NCI-H2196 treated with DMSO at 0.1 percent for 48 hours (cell line): ENCODE results near the gene ST6GALNAC3.
"Not testable (repeated sequence)": the region's sequence is repeated elsewhere in the genome, so short reads cannot be mapped to it uniquely, and the experiment has no call there.

Experiments used
- DNase-seq: peaks from one replicate; lab custom pipeline; 2025; ENCODE audit not compliant: unreplicated experiment; lab: John Stamatoyannopoulos, UW

ST6GALNAC3 gene

GRCh38 chr1:76239470-76239918, 164.9 kb downstream of the ST6GALNAC3 start:
- DNase-seq = no peak

GRCh38 chr1:76240316-76240715, 165.8 kb downstream of the ST6GALNAC3 start:
- no peak for DNase-seq

DNA sequence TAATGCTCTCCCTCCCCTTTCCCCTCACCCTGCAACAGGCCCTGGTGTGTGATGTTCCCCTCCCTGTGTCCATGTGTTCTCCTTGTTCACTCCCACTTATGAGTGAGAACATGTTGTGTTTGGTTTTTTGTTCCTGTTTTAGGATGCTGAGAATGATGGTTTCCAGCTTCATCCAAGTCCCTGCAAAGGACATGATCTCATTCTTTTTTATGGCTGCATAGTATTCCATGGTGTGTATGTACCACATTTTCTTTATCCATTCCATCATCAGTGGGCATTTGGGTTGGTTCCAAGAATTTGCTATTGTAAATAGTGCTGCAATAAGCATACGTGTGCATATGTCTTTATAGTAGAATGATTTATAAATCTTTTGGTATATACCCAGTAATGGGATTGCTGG, 168.0 kb downstream of the ST6GALNAC3 start:
- DNase-seq = not testable (repeated sequence)

DNA sequence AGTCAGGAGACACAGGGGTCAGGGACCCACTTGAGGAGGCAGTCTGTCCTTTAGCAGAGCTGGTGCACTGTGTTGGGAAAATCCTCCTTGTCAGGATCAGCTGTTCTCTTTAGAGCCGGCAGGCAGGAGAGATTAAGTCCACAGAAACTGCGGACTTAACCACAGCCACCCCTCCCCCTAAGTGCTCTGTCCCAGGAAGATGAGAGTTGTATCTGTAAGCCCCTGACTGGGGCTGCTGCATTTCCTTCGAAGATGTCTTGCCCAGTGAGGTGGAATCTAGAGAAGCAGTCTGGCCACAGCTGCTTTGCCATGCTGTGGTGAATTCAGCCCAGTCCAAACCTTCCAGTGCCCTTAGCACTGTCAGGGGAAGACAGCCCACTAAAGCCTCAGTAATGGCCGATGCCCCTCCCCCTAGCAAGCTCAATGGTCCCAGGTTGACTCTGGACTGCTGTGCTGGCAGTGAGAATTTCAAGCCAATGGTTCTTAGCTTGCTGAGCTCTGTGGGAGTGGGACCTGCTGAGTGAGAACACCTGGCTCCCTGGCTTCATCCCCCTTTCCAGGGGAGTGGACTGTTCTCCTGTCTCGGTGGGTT, 172.8 kb downstream of the ST6GALNAC3 start:
- no peak for DNase-seq

DNA sequence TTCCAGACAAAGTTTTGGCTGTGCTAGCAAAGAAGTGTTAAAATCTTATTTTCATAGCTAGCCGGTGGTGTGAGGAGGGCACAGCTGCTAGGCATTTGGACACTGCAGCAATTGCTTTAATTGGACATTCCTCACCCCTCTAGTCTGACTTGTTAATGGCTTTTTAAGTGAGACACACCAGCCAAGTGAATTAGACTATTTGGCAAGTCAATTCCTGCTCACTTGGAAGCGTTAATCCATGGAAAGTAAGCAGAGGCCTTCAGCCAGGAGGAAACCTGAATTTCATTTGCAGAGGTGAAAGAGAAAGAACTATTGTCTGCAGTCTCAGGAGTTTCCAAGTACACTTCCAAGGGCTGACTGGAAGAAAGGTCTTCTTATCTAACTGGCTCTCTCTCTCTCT, 175.7 kb downstream of the ST6GALNAC3 start:
- DNase-seq = no peak

DNA sequence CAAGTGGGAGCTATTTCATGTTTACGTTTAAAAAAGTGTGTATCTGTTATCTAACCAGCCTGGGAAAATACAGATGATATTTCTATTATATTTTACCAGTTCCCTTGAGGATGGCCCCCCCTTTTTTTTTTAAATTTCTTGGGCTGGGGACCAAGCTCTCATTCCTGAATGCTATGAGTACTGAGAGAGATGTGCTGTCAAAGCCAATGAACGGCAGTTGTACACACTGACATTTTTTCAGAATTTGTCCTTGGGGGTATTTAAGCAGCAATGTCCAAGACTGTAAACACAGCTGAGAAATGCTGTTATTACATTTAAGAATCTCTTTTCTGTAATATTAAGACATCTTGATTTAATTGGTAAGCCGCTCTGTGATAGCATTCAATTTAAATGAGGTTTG, 177.9 kb downstream of the ST6GALNAC3 start:
- no peak for DNase-seq

DNA sequence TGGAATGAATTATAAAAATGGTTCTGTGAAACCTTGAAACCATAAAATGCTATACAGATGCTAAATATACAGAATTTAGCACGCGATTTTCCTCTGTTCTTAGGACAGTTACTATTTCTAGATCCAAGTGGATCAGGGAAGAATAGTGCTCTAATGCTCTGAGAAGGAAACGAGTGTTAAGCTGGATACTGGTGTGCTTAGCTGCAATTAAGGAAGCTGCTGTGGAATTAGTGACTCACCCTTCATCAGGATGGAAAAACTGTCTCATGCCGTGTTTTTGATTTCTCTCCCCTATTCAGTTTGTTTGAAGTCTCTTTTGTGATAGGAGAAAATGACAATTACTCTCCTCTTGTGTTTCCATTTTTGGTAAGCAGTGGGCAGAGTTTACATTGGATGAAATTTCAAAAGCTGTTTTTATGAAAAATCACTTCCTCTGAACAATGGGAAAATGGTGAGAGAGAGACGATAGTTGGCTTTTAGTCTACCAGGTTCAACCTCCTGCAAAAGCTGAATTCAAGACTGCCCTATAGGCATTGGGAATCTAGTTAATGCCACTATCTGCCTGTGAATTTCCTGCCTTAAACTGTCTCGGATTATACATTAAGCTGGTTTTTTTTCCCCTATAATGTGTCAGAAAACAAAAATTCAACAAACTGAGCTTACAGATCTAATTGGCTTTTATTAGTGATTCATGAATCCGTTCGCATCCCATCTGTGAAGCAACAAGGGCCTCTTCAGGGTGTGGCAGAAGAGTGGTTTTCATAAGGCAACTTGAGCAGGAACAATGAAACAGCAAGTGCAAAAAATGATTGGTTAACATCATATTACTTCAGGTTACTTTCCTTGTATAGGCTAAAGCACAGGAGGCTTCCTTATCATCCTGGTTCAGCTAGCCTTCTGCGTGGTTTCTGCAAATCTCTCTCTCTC, 179.8 kb downstream of the ST6GALNAC3 start:
- DNase-seq = no peak

DNA sequence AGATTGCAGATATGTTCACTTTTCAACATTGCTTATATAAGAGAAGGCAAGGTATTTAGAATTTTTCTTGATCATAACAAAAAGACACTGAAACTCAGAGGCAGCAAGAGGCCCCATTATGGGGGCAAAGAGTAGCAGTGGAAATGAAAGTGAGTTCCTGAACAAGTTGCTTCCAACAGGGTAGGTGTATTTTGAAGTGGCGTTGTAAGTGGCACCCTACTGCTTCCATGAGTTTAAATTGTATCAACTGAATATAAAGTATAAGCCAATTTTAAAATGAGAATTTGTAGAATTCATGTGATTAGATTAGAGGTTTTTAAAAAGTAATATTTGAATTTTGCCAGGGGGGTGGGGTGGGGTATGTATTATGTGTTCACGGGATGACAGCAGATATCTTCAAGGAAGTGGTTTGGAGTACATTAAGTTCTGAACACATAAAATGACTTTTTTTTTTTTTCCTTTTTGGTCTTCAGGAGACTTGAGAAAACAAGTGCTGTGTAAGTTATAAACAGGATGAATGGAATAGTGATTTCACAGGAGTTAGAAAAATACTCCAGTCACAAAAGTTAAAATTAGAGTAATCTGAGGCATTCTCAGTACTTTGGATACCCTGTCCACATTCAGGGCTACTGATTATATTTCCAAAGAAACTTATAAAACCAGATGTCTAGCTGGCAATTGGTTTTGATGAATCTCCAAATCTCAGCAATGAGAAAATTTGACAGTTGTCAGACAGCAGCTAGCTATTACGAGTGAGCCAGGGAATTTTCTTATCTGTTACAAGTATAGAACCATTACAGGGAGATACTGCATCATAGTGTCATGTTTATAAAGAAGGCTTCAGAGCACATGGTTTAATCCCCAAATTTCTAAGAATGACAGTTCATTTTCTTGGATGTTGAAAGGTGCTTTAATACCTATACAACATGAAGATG, 182.0 kb downstream of the ST6GALNAC3 start:
- DNase-seq = no peak

- DNase-seq = no peak
These were observed 183.3 kb downstream of the ST6GALNAC3 start for GRCh38 chr1:76257823-76258222.

GRCh38 chr1:76259270-76259669, 184.7 kb downstream of the ST6GALNAC3 start:
- DNase-seq = no peak

DNA sequence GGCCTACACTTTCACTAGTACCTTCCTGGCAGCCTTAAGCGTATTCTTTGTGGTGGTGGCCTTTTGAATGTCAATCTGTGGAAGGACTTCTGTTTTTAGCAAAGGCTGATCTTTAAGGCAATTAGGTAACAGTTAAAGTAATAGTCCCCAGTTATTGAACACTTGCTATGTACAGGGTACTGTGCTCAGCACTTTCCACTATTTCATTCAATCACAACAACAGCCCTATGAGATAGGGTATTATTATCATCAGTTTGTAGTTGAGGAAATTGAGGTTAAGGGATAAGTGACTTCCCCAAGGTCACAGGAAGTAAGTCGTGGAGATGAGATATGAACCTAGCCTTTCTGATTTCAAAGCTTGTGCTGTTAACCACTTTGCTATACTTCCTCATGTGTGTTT, 185.7 kb downstream of the ST6GALNAC3 start:
- DNase-seq = no peak

GRCh38 chr1:76262601-76263000, 188.1 kb downstream of the ST6GALNAC3 start:
- DNase-seq = no peak

- no peak for DNase-seq
These were observed 190.1 kb downstream of the ST6GALNAC3 start for GRCh38 chr1:76264642-76265041.

GRCh38 chr1:76266762-76267161, 192.2 kb downstream of the ST6GALNAC3 start:
- no peak for DNase-seq

- DNase-seq = no peak
These were observed 193.1 kb downstream of the ST6GALNAC3 start for GRCh38 chr1:76267631-76268030.

- DNase-seq = no peak
These were observed 193.8 kb downstream of the ST6GALNAC3 start for GRCh38 chr1:76268341-76268740.

DNA sequence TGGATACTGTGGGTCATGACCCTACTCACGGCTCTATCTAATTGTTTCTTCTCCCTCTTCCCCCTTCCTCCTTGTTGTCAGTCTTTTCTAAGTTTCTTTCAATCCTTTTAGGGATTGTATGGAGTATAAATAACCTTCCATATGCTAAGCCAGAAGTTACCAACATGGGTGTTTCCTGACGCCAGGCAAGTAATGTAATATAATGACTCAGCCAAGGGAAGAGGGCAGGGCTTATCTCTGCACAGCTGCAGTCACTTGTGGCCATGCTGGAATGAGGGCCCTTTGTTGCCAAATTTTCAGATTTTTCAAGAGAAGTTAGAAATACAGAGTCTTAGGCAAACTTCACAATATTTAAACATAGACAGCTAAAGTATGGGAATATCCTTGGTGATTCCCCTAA, 194.6 kb downstream of the ST6GALNAC3 start:
- no peak for DNase-seq

DNA sequence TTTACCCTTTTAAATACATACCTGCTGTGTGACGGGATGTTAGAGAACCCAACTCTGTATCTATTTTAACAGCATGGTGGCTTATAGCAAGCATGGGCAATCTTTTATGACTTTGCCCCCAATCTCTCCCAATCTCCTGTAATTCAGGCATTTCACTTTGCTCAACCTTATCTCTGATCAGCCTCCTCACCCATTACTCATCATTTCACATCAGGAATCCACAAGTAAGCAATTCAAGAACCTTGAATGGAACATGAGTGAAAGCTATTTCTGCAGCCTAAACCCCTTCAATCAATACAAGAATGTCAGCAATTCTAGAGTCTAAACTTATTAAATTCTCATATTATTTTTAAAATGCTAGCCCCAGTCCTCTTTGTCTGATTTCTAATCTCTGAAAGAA, 199.8 kb downstream of the ST6GALNAC3 start:
- DNase-seq = no peak

GRCh38 chr1:76274718-76275117, 200.2 kb downstream of the ST6GALNAC3 start:
- no peak for DNase-seq

- DNase-seq = no peak
These were observed 204.2 kb downstream of the ST6GALNAC3 start for GRCh38 chr1:76278711-76279100.

DNA sequence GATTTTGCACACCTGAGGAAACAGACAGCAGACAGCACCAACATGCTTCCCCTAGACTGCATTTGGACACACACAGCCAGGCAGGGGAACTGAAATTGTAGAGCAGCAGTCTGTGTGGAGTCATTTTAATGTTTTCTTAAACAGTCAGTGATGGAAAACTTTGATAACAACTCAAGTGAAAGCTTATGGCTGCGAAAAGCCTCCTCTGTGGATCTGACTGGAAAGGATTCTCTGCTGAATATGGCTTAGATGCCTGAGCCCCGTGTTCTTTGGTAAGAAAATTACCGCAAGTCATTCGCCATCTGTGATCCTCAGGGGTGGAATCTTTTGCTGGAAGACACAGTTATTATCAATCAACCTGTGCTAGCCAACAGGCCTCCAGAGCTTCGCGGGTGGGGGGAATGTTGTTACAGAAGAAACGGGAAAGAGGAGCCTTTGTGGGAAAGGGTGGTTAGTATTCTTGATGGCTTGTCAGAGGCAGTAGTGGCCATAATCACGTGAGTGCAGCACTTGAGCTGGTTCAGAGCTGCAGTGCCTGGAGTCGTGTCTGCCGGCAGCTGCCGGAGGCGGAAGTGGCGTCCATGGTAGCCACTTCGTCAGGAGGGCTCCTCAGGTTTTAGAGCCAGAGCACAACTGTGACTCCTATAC, 204.7 kb downstream of the ST6GALNAC3 start:
- DNase-seq = no peak
